HG02623 (cell line): ENCODE measurements around the gene SAE1.

Experiments
- ATAC-seq: cut with Tn5 transposase; IDR thresholded peaks from one replicate; pipeline ENCODE4 v1.9.1; 2021; ENCODE audit warnings: moderate library complexity; ENCODE audit not compliant: unreplicated experiment

SAE1 gene

DNA sequence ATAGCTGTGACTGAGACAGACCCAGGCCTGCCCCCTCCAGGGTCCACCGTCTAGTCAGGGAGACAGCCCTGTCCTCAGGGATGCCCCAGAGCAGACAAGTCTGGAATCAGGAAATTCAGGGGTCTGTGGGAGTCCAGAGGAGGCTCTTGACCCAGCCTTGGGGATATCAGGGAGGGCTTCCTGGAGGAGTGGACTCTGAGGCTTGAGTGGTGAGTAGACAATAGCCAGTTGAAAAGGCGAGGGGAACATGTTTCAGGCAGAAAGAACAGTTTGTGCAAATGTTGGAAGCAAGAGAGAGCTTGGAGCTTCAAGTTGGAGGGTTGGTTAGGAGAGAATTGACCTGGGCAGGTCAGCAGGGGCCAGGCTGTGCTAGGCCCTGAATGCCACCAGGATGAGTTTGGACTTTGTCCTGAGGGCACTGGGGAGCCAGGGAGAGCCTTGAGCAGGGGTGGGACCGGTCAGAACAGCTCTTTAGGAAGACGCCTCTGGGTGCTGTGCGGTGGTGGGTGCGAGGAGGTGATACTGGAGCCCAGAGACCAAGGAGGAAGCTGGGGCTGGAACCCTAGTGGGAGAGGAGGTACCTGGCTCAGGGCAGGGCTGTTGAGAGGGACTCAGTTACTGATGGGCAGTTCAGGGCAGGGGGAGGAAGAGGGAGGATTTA lies 128.4 kb downstream of the SAE1 start:
- no peak for ATAC-seq
